PC-9 (cell line): Measurements from ENCODE around the gene GTF2A2.

Experiments
- CTCF ChIP-seq: fragments of 200-600 bp; sonication (generic); conservative IDR thresholded peaks from 2 replicates; pipeline ENCODE4 v1.6.1; 2017; ENCODE audit warnings: mixed run types, antibody characterized with exemption, mild to moderate bottlenecking, moderate library complexity
- EZH2 ChIP-seq: fragments of 200-600 bp; sonication (generic); IDR thresholded peaks from 2 replicates; pipeline ENCODE4 v1.8.0; 2017; ENCODE audit warnings: antibody characterized with exemption, low read depth

- no peak for TF ChIP-seq CTCF
- TF ChIP-seq EZH2: no peak
Measured at GRCh38 chr15:59702351-59702750, 45.0 kb upstream of the GTF2A2 start.
